VCaP (cell line): Measurements from ENCODE around the gene LSP1.
A peak's percentile ranks its signal among the peaks of the same experiment; 100 is the strongest.
"Not testable (repeated sequence)": the region's sequence is repeated elsewhere in the genome, so short reads cannot be mapped to it uniquely, and the experiment has no call there.

Experiments
- H3K27ac ChIP-seq: fragments of 450-650 bp; 2 replicates; pipeline ENCODE4 v1.5.1; 2017
- TF ChIP-seq, protein P1 (sequence below): fragments of 450-650 bp; conservative IDR thresholded peaks from 2 replicates; pipeline ENCODE4 v1.5.1; 2017; ENCODE audit warnings: mild to moderate bottlenecking, moderate library complexity

Gene LSP1

DNA sequence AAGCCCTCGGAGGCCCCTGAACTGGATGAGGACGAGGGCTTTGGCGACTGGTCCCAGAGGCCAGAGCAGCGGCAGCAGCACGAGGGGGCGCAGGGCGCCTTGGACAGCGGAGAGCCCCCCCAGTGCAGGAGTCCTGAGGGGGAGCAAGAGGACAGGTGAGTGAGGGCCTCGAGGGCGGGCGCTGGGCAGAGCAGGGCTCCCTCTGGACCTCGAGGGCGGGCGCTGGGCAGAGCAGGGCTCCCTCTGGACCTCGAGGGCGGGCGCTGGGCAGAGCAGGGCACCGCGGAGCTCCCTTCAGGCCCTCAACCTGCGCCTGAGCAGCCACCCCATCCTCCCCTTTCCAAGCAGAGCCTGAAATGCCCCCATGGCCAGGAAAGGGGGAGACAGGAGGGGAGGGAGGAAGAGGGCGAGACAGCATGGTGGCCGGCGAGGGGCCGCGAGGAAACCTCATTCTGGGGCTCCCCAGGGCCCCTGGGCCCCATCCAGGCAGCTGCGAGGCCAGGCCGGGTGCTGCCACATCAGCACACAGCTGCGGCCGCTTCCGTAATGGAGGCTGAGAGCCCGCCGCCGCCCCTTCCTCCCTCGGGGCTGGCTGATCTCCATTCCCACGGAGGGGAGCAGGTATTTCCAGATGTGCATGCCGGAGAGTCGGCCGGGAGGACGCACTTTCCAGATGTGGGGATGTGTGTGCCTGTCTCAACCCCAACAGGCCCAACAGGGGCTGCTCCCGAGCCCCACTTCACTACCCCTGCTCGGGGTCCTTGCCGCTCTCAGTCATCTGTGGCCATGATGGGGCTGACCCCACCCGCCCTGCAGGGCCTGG is 28.8 kb downstream of the LSP1 start:
- no peak overlapping the region for H3K27ac ChIP-seq
- TF ChIP-seq, protein P1, sequence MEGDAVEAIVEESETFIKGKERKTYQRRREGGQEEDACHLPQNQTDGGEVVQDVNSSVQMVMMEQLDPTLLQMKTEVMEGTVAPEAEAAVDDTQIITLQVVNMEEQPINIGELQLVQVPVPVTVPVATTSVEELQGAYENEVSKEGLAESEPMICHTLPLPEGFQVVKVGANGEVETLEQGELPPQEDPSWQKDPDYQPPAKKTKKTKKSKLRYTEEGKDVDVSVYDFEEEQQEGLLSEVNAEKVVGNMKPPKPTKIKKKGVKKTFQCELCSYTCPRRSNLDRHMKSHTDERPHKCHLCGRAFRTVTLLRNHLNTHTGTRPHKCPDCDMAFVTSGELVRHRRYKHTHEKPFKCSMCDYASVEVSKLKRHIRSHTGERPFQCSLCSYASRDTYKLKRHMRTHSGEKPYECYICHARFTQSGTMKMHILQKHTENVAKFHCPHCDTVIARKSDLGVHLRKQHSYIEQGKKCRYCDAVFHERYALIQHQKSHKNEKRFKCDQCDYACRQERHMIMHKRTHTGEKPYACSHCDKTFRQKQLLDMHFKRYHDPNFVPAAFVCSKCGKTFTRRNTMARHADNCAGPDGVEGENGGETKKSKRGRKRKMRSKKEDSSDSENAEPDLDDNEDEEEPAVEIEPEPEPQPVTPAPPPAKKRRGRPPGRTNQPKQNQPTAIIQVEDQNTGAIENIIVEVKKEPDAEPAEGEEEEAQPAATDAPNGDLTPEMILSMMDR: no peak

DNA sequence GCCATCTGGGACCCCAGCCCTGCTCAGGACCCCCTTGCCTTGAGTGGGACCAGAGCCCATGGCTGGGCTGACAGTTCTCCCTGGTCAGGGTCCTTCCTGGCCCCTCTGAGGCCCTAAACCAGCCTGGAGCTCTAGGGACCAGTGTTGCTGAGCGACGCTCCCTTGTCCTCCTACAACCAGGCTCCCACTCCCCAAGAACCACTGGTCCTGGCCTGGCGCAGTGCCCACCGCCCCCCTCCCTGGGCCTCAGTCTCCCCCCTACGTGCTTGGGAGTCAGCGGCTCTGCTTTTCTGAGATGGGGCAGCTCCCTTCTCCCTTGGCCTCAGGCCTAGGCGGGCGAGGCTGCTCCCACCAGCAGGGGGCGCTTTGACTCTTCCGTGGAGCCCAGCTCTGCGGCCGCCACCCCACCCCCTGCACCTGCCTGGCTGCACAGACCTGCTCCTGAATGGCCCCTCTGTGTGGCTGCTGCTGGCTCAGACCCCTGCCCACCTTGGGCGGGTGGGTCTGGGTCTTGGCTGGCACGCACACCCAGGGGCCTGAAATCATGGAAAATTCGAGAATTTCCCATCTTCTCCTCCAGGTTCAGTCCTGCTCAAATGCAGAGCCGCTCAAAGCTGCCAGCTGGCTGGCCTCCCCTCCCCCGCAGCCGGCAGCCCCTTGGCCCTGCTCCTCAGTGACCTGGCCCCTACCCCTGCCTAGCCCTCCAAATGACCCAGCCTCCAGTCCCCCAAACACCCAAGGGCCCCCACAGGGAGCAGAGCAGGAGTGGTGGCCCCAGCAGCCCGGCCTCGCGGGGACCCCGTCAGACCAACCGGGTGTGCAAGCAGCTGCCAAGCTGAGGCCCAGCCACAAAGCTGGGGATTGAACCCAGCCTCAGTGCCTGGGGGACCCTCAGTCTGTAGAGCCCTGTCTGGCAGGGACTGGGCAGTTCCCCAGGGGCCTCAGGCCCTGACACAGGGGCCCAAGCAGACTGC is 29.7 kb downstream of the LSP1 start:
- TF ChIP-seq, protein P1: peak; percentile 95
- no peak overlapping the region for H3K27ac ChIP-seq

DNA sequence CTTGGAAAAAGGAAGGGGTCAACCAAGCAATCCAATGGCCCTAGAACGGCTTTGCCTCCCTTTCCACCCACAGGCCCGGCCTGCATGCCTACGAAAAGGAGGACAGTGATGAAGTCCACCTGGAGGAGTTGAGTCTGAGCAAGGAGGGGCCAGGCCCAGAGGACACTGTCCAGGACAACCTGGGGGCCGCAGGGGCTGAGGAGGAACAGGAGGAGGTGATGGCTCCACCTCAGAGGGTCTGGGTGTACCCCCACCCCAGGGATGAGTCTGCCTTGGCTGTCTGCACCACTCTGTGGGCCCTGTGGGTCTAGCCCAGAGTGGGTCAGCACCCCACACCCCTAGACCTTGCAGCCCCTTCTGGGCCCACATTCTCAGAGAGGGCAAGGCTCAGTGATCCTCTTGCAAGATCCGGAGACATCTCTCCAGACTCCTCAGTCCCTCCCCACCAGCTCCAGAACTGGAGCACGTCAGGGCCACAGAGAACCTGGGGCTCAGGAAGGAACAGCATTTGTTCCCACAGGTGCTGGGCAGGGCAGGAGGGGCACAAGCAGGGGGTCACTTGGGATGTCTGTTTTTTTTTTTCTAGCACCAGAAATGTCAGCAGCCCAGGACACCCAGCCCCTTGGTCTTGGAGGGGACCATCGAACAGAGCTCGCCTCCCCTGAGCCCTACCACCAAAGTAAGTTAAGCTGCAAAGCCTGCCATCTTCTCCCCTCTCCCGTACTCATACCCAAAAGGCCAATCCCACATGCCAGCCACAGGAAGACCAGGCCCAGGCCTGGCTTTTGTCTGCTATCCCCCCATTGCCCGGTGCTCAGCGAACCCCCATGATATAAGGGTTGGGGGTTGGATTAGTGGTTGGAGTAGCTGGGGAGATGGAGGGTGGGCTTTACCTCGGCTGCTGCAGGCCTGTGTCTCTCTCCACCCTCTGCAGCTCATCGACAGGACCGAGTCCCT is 30.7 kb downstream of the LSP1 start:
- TF ChIP-seq, protein P1: no peak
- no peak overlapping the region for H3K27ac ChIP-seq

DNA sequence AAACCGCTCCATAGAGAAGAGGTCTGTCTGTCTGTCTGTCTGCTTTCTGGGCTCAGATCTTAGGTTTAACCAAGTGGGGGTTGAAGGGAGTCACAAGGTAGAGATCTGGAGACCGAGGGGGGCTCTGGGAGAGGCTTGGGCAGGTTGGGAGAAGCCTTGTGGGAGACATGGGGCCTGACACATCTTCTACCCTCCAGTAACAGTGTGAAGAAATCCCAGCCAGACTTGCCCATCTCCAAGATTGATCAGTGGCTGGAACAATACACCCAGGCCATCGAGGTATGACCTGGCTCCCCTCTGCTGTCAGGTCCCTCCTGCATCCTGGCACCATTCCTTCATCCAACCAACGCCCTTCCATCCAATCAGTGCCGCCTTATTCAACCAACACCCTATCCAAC is 31.4 kb downstream of the LSP1 start:
- TF ChIP-seq, protein P1: no peak

DNA sequence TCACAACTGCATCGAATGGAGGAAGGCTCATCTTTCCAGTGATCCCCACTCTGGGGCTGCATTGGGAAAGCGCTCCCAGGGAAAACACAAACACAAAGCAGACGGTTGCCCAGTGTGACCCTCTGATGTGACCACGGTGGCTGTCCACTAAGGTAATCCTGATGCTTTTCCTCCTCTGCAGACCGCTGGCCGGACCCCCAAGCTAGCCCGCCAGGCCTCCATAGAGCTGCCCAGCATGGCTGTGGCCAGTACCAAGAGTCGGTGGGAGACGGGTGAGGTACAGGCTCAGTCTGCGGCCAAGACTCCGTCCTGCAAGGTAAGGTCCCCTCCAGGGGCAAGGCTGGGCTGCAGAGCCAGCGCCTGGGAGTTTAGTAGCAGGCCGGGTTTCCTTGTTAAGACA is 33.7 kb downstream of the LSP1 start:
- H3K27ac ChIP-seq: not testable (repeated sequence)

More for the DNA sequence above, 31.4 kb downstream of the LSP1 start:
- H3K27ac ChIP-seq: no peak overlapping the region

DNA sequence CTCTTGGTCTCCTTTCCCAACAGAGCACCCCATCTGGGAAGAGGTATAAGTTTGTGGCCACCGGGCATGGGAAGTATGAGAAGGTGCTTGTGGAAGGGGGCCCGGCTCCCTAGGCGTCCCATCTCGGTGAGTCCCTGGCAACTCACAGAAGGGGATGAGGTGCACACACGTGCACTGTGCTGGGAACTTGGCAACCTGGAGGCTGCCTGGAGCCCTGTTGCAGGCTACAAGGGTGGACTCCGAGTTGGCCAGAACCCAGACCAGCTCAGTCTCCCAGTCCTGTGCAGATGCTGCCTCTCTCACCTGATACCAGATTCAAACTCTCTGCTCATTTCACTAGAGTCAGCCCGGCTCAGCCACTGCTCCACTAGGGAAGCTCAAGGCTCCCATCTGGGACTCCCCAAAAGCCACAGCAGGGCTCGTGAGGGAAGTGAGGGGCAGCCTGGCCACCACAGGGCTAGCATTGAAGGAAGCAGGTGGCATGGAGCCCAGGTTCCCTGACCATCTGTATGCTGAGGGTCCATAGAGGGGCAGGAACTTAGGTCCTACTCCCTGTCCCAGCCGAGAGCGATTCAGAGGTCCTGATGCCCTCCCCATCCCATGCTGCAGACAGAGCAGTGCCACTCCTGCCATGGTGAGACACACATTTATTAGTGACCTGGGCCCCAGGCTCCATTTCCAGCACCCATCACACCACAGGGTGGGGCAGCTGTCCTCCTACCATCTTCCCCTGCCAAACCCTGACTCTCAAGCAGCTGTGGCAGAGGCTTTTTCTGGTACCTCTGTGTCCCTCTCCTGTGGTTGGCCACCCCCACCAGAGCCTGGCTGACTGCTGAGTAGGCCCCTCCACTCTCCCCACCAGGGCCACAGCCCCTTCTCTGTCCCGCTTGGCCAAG is 34.8 kb downstream of the LSP1 start:
- TF ChIP-seq, protein P1: no peak
- H3K27ac ChIP-seq: no peak overlapping the region

DNA sequence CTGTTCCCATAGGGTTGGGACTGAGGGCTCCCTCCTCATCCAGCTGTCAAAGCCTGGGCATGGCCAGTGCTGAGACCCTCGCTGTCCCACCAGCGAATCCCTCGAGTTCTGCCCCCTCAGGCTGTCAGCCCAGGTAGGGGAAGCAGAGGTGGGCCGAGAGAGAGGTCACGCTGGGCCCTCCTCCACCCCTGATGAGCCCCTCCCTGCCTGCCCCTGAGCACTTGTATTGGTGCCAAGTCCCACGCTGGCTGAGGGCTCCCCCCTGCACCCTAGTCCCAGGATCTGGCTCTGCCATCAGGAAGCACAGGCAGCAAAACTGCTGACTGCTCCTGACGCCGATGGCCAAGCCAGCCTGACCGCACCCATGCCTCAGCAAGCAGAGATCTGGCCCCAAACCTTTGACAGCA is 35.5 kb downstream of the LSP1 start:
- H3K27ac ChIP-seq: no peak overlapping the region
- TF ChIP-seq, protein P1: no peak
